ENCODE measurements around the gene FBXW9.
"Not testable (repeated sequence)": the region's sequence is repeated elsewhere in the genome, so short reads cannot be mapped to it uniquely, and the experiment has no call there.

Gene FBXW9

GRCh38 chr19:12715102-12715501, 18.7 kb upstream of the FBXW9 start:
- DNase-seq: no peak

- DNase-seq: not testable (repeated sequence)
Observed at GRCh38 chr19:12713304-12713703, 16.9 kb upstream of the FBXW9 start.

GRCh38 chr19:12712077-12712476, 15.6 kb upstream of the FBXW9 start:
- not testable (repeated sequence) for DNase-seq

- DNase-seq: no peak
Observed at GRCh38 chr19:12711187-12711586, 14.8 kb upstream of the FBXW9 start.

GRCh38 chr19:12708641-12709040, 12.2 kb upstream of the FBXW9 start:
- no peak for DNase-seq

GRCh38 chr19:12706332-12706718, 9.9 kb upstream of the FBXW9 start:
- DNase-seq: no peak

GRCh38 chr19:12705654-12706331, 9.4 kb upstream of the FBXW9 start:
- no peak for DNase-seq

- DNase-seq: no peak
Observed at GRCh38 chr19:12705169-12705568, 8.7 kb upstream of the FBXW9 start.

GRCh38 chr19:12703046-12703445, 6.6 kb upstream of the FBXW9 start:
- peak; percentile 45 for DNase-seq

- no peak for DNase-seq
Observed at GRCh38 chr19:12701596-12702282, 5.3 kb upstream of the FBXW9 start.

- DNase-seq: no peak
Observed at GRCh38 chr19:12698138-12698537, 1.7 kb upstream of the FBXW9 start.

- not testable (repeated sequence) for DNase-seq
Observed at GRCh38 chr19:12697425-12697824, 994 bp upstream of the FBXW9 start.

GRCh38 chr19:12695997-12696365, 450 bp downstream of the FBXW9 start:
- DNase-seq: peak; percentile 17

- DNase-seq: no peak
Observed at GRCh38 chr19:12695514-12695913, 917 bp downstream of the FBXW9 start.

GRCh38 chr19:12695096-12695495, 1.3 kb downstream of the FBXW9 start:
- peak; percentile 27 for DNase-seq

GRCh38 chr19:12694641-12695040, 1.8 kb downstream of the FBXW9 start:
- DNase-seq: no peak

- DNase-seq: no peak
Observed at GRCh38 chr19:12692960-12693359, 3.5 kb downstream of the FBXW9 start.

GRCh38 chr19:12689581-12690216, 6.7 kb downstream of the FBXW9 start:
- no peak for DNase-seq

GRCh38 chr19:12689012-12689411, 7.4 kb downstream of the FBXW9 start:
- DNase-seq: no peak

GRCh38 chr19:12687496-12688196, 8.8 kb downstream of the FBXW9 start, which contains the start of gene GNG14:
GNG14 (plus strand) TSS chr19:12687998; CDS start chr19:12688049, 51 bp downstream.
- no peak for DNase-seq

- no peak for DNase-seq
Observed at GRCh38 chr19:12685831-12686230, 10.6 kb downstream of the FBXW9 start.

GRCh38 chr19:12681074-12681987, 15.1 kb downstream of the FBXW9 start, which contains the start of gene DHPS:
DHPS (minus strand) TSS chr19:12681880; CDS start chr19:12681766, 114 bp downstream.
- DNase-seq: peak; percentile 96

Data from activated CD4-positive, alpha-beta T cell treated with anti-CD3 and anti-CD28 coated beads, Interleukin-2, amount 50 U/mL, for 16 hours (primary cell).